A673 (cell line): ENCODE data around the gene RASGRF1. TPM values are rescaled to one million over a fixed set of nuclear protein-coding genes. Genes with fewer than 3 reads are reported as not detected.

ENCODE experiments used
- BruUV-seq: library from RNA; stranded (reverse); fragments of 400-500 nt; replicated peaks from 2 replicates; lab custom pipeline; 2021; lab: Mats Ljungman, UMichigan
- CTCF ChIA-PET: fragments of 300-600 bp; sonication (Branson Sonifier 250); formaldehyde crosslinking; loops from one replicate; lab custom pipeline; 2022; ENCODE audit warnings: antibody characterized with exemption; lab: Charles Lee
- POLR2A ChIA-PET: fragments of 300-600 bp; sonication (Branson Sonifier 250); formaldehyde crosslinking; loops from one replicate; lab custom pipeline; 2022; ENCODE audit warnings: antibody characterized with exemption; ENCODE audit not compliant: low non-redundant PET; lab: Charles Lee
- DNase-seq: peaks from one replicate; pipeline ENCODE4 v3.0.0-alpha.2; 2015; ENCODE audit warnings: low spot score
- H3K27ac ChIP-seq: fragments of 200-600 bp; sonication (generic); 2 replicates; pipeline ENCODE4 v1.5.1; 2016; ENCODE audit warnings: mixed run types, low read depth, mild to moderate bottlenecking, mixed read lengths, antibody characterized with exemption, low read length; ENCODE audit not compliant: poor library complexity, severe bottlenecking
- H3K27me3 ChIP-seq: fragments of 200-600 bp; sonication (generic); replicated peaks from 2 replicates; pipeline ENCODE4 v1.6.1; 2017; ENCODE audit warnings: mixed run types, low read depth, mild to moderate bottlenecking, mixed read lengths, antibody characterized with exemption, low read length; ENCODE audit not compliant: insufficient read depth, poor library complexity
- H3K36me3 ChIP-seq: fragments of 200-600 bp; sonication (generic); 2 replicates; pipeline ENCODE4 v1.6.1; 2016; ENCODE audit warnings: mixed run types, mild to moderate bottlenecking, mixed read lengths, antibody characterized with exemption, low read length; ENCODE audit not compliant: insufficient read depth, poor library complexity, severe bottlenecking
- H3K4me1 ChIP-seq: fragments of 200-600 bp; sonication (generic); 2 replicates; pipeline ENCODE4 v1.6.1; 2017; ENCODE audit warnings: mixed run types, mild to moderate bottlenecking, mixed read lengths, antibody characterized with exemption, low read length; ENCODE audit not compliant: insufficient read depth, poor library complexity, severe bottlenecking
- H3K4me3 ChIP-seq: fragments of 200-600 bp; sonication (generic); 2 replicates; pipeline ENCODE4 v1.5.1; 2016; ENCODE audit warnings: low read depth, mixed run types, mild to moderate bottlenecking, mixed read lengths, low read length; ENCODE audit not compliant: poor library complexity, severe bottlenecking
- H3K9me3 ChIP-seq: fragments of 200-600 bp; sonication (generic); 2 replicates; pipeline ENCODE4 v1.6.1; 2016; ENCODE audit warnings: mixed run types, low read depth, mild to moderate bottlenecking, mixed read lengths, antibody characterized with exemption, low read length; ENCODE audit not compliant: poor library complexity, severe bottlenecking
- EZH2 ChIP-seq: fragments of 200-600 bp; sonication (generic); IDR thresholded peaks from 2 replicates; pipeline ENCODE4 v1.6.1; 2017; ENCODE audit warnings: borderline replicate concordance, low read depth, mild to moderate bottlenecking, mixed read lengths, antibody characterized with exemption, low read length; ENCODE audit not compliant: poor library complexity, severe bottlenecking
- intact Hi-C: fragments of 100-400 bp; cut with micrococcal nuclease; formaldehyde crosslinking; loops from one replicate; pipeline ENCODE4 v1.10.0; 2022; ENCODE audit not compliant: unreplicated experiment
- total RNA-seq: library from RNA; stranded (reverse); gene quantifications from 2 replicates; pipeline ENCODE4 v1.2.3, GENCODE V29; 2021
- TF ChIP-seq, protein P1 (sequence below): fragments of 300-800, 200-600 bp; sonication (generic); conservative IDR thresholded peaks from 2 replicates; pipeline ENCODE4 v1.5.1; 2017; ENCODE audit warnings: low read depth, mild to moderate bottlenecking, antibody characterized with exemption, low read length, moderate library complexity, mixed read lengths

Gene RASGRF1
- total RNA-seq, 1 experiment from 2014 or later: 0.73 TPM

DNA sequence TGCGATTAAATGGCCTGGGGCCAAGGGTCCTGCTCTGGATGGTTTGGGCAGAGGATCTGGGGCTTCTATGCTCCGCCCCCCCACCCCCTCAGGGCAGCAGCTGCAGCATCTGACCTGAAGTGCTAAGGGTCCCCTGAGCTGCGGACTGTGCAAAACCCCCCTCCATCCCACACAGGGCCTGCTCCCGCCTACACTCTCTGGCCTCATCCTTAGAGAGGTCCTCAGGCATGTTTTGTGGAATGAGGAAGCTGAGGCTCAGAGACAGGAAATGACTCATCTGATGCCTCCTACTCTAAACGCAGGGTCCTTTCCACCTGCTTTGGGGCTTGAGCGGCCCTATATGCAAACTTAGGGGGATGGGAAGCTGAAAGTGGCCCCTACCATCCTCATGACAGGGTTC, 86.2 kb downstream of the RASGRF1 start:
- Histone ChIP-seq H3K27ac (peak overlapping the region; percentile 46), H3K4me3 (no peak overlapping the region), H3K36me3 (no peaks in the 10 kb centered on the region), H3K27me3 (no peaks in the 10 kb centered on the region), H3K9me3 (no peaks in the 10 kb centered on the region), H3K4me1 (peaks cover 17% of the 10 kb centered on the region)
- intact Hi-C loops: no loop called here
- ChIA-PET POLR2A (interaction anchor here (0.5 kb wide), 1 partner anchor 125 kb away, joined by 13 read pairs; no protein-coding TSS in a partner anchor), CTCF (no interaction called here)
- DNase-seq: peak; percentile 88
- BruUV-seq: no TSS peak
- TF ChIP-seq, protein P1, sequence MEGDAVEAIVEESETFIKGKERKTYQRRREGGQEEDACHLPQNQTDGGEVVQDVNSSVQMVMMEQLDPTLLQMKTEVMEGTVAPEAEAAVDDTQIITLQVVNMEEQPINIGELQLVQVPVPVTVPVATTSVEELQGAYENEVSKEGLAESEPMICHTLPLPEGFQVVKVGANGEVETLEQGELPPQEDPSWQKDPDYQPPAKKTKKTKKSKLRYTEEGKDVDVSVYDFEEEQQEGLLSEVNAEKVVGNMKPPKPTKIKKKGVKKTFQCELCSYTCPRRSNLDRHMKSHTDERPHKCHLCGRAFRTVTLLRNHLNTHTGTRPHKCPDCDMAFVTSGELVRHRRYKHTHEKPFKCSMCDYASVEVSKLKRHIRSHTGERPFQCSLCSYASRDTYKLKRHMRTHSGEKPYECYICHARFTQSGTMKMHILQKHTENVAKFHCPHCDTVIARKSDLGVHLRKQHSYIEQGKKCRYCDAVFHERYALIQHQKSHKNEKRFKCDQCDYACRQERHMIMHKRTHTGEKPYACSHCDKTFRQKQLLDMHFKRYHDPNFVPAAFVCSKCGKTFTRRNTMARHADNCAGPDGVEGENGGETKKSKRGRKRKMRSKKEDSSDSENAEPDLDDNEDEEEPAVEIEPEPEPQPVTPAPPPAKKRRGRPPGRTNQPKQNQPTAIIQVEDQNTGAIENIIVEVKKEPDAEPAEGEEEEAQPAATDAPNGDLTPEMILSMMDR: no peak
- no peak for TF ChIP-seq EZH2

DNA sequence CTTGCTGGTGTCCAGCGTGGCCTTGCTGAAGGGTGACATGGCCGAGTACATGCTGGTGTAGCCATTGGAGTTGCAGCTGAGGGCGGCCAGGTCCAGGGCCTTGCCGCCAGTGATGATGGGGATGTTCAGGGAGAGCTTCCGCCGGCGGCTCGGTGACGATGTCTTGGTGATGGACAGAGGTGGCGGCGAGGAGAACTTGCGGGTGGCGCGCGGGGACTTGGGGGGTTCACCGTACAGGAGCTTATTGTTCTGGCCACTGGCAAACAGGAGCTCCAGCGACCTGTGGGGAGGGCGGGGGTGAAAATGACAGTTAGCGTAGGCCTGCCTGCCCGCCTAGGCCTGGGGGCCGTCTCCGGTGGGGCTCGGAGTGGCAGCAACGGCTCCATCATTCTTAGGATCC, 86.7 kb downstream of the RASGRF1 start:
- peaks cover 17% of the 10 kb centered on the region for H3K4me1 ChIP-seq
- no peaks in the 10 kb centered on the region for H3K27me3 ChIP-seq
- CTCF ChIA-PET: interaction anchor here (0.6 kb wide), 1 partner anchor 180 kb away, joined by 3 read pairs; no protein-coding TSS in a partner anchor
- H3K9me3 ChIP-seq: no peaks in the 10 kb centered on the region
- H3K27ac ChIP-seq: peak overlapping the region; percentile 46
- no TSS peak for BruUV-seq
- TF ChIP-seq EZH2: no peak
- TF ChIP-seq, protein P1: no peak
- H3K36me3 ChIP-seq: no peaks in the 10 kb centered on the region
- POLR2A ChIA-PET: interaction anchor here (0.5 kb wide), 1 partner anchor 124 kb away, joined by 13 read pairs; no protein-coding TSS in a partner anchor
- intact Hi-C loops: no loop called here
- H3K4me3 ChIP-seq: no peak overlapping the region
- no peak for DNase-seq

DNA sequence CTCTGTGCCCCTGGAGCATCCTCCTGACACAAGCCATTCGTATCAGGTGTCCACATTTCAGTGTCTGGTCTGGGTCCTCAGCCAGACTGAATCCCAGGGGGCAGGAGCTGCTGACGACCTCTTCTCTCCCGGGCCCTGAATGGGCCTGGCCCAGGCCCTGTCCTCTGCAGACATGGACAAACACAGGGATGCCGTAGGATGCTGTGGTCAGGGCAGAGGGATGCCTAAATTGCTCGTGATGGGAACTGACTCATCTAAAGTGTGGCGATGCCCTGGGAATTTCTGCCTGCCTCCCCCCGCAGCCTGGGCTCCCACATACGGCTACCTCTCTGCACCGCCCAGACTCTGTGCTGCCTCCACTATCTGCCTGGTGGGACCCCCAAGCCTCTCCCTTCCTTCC, 87.3 kb downstream of the RASGRF1 start:
- BruUV-seq: no TSS peak
- no peaks in the 10 kb centered on the region for H3K27me3 ChIP-seq
- H3K4me1 ChIP-seq: peaks cover 17% of the 10 kb centered on the region
- no peak overlapping the region for H3K27ac ChIP-seq
- ChIA-PET CTCF (interaction anchor here (0.6 kb wide), 1 partner anchor 180 kb away, joined by 3 read pairs; no protein-coding TSS in a partner anchor), POLR2A (no interaction called here)
- intact Hi-C loops: no loop called here
- H3K4me3 ChIP-seq: no peak overlapping the region
- no peaks in the 10 kb centered on the region for H3K9me3 ChIP-seq
- TF ChIP-seq, protein P1: no peak
- no peak for TF ChIP-seq EZH2
- H3K36me3 ChIP-seq: no peaks in the 10 kb centered on the region
- no peak for DNase-seq
